Kidney capillary endothelial cell (primary cell): Measurements from ENCODE around the gene MTA1.
A peak's percentile ranks its signal among the peaks of the same experiment; 100 is the strongest.

Source experiments
- DNase-seq: peaks from one replicate; pipeline ENCODE4 v3.0.0-alpha.2; 2018; ENCODE audit warnings: low spot score

Gene MTA1

DNA sequence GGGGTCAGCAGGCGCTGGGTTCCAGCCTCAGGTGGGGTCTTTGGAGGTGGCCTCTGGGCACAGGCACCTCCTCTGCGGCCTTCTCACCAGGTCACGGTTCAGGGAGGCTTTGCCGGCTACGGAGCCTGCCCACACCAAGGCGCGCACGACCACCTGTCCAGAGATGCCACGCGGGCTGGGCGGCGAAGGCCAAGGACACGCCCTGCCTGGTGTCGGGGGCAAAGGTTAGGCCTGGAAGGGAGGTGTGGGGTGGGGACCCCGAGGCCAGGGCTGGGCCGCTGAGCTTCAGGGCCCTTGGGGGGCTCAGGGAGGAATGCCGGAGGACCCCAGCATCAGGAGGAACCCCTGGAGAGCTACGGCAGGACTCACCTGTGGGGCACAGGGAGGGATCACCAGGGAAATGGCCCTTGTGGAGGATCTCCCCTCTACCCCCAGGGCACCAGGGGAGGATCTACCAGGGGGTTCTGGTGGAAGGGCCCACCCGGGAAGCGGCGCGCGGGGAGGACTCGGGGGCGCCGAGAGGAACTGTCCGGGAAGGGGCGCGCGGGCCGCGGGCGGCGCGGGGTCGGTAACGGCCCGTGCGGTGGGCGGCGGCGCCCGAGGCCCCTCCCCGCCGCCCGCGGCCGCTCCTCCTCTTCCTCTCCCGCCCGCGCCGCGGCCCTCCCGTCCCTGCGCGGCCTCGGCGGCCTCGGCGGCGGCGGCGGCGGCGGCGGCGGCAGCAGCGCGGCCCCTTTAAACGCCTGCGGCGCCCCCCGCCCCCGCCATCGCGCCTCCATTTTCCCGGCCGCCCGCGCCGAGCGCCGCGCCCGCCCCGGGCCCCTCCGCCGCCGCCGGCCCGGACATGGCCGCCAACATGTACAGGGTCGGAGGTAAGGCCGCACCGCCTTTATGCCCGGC, at the start of gene MTA1:
MTA1 (plus strand) TSS at position 633 of the 897 bp plus-strand sequence; CDS start at position 842, 209 bp downstream.
- DNase-seq: no peak

DNA sequence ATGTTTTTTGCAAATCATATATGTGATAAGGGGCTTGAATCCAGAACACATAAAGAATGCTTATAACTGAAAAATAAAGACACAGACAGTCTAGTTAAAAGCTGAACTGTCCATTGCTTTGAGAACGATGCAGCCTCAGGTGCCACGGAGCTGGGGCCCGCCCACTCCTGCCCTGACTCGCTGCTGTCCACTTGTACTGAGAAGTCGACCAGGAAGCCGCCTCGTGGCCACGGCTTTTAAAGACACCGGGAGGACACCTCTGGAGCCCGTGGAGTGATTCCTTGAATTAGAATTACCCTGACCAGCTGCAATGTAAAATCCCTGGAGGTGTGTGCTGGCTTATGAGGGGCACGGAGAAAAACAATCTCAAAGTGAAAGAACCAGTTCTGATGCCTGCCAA, 45.2 kb upstream of the MTA1 start:
- no peak for DNase-seq

DNA sequence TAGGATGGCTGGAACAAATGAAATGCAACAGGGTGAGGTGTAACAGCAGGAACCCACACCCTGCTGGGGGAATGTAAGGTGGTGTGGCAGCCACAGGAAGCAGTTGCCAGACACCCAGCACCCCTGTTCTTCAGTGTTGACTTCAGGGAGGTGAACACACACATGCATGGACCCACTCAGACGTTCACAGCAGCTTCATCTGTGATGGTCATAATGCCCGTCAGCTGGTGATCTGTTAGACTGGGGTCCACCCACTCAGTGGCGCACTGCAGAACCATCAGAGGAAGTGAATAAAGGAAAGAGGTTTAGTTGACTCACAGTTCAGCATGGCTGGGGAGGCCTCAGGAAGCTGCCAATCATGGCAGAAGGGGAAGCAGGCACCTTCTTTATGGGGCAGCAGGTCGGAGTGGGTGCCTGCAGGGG, 44.0 kb upstream of the MTA1 start:
- peak; percentile 73 for DNase-seq

GRCh38 chr14:105376521-105377440, 42.8 kb upstream of the MTA1 start:
- DNase-seq: no peak

DNA sequence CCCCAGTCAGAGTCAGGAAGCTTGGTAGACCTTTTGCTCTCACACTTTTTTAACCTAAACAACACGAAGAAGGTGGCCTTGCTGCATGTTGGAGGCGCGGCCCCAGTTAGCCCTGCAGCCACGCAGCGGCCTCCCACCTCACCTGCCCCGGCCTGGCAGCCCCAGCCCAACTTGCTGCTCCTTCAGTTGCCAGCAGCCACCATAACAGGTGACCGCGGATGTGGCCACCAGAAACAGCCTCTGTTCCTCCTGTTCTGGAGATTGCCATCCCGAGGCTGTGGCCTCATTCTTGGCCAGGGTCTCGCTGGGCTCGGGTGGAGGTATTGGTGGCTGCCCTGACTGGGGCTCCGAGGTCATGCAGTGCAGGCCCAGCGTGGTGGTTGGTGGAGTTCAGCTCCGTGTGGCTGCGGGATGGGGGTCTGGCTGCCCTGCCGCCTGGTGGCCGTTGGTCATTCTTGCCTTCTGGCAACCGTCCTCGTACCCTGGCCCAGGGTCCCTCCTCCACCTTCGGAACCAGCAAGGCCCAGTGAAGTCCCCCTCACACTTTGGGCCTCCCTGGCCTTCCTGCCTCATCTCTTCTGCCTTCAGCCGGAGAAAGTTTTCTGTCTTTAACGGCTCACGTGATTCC, 42.0 kb upstream of the MTA1 start:
- DNase-seq: no peak

DNA sequence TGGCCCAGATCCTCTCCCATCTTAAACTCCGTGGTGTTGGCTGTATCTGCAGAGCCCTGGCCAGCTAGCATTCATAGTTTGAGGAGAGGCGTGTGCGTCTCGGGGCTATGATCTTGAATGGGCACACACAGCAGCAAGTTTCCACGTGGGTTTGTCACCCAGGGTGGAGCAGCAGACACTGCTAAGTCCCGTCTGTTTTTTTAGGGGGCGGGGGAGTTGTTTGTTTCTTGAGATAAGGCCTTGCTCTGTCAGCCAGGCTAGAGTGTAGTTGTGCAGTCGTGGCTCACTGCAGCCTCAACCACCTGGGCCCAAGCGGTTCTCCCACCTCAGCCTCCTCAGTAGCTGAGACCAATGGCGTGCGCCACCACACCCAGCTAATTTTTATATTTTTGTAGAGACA, 41.4 kb upstream of the MTA1 start:
- no peak for DNase-seq

DNA sequence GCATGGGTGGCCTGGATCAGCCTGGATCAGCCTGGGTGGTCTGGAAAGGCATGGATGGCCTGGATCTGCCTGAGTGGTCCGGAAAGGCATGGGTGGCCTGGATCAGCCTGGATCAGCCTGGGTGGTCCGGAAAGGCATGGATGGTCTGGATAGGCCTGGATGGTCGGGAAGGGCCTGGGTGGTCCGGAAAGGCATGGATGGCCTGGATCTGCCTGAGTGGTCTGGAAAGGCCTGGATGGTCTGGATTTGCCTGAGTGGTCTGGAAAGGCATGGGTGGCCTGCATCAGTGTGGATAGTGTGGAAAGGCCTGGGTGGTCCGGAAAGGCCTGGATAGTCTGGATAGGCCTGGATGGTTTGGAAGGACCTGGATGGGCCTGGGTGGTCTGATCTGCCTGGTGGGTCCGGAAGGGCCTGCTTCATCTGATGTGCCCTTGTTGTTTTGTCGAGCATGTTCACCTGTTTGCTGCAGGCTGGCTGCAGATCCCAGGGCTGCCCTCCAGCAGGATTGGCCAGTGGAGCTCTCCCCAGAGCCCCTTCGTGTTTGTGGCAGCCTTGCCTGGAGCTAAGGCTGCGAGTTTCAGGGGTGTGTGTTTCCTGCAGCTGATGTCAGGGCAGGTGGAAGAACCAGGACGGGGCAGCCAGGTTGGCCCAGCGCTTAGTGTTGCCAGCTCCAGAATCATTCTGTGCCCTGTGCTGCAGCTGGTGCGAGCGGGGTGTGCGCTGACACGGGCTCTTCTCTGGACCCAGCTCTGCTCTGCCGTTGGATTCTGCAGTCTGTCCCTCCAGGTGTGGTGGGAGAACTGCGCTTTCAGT, 40.5 kb upstream of the MTA1 start:
- DNase-seq: no peak

DNA sequence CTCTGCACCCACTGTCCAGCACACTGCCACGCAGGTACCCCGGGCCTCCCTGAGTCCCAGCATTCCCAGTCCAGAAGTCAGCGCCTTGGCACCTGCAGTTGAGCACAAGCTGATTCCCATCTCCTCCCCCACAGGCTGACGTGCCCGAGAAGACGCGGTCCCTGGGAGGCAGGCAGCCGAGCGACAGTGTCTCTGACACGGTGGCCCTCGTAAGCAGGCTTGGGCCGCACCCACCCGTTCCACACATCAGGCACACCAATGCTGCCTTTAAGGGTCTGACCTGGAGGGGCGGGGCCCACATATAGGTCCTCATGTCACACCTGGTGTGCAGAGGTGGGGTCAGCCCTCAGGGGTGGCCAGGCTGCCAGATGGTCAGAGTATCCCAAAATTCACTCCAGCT, 39.7 kb upstream of the MTA1 start:
- no peak for DNase-seq

DNA sequence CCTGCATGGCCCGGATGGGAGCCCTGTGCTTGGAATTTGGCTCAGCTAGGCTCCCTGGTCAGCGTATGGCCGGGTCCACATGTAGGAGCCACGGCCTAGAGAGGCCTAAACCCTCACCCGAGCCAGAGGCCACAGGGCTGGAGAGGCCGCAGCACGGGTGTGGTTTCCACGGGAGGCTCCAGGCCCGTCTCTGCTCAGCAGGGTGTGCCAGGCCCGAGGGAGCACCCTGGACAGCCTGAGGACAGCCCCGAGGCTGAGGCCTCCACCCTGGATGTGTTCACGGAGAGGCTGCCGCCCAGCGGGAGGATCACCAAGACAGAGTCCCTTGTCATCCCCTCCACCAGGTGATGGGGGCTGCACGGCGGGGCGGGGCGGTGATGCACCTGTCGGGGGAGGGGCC, 38.9 kb upstream of the MTA1 start:
- no peak for DNase-seq

GRCh38 chr14:105381446-105382342, 37.9 kb upstream of the MTA1 start:
- no peak for DNase-seq

DNA sequence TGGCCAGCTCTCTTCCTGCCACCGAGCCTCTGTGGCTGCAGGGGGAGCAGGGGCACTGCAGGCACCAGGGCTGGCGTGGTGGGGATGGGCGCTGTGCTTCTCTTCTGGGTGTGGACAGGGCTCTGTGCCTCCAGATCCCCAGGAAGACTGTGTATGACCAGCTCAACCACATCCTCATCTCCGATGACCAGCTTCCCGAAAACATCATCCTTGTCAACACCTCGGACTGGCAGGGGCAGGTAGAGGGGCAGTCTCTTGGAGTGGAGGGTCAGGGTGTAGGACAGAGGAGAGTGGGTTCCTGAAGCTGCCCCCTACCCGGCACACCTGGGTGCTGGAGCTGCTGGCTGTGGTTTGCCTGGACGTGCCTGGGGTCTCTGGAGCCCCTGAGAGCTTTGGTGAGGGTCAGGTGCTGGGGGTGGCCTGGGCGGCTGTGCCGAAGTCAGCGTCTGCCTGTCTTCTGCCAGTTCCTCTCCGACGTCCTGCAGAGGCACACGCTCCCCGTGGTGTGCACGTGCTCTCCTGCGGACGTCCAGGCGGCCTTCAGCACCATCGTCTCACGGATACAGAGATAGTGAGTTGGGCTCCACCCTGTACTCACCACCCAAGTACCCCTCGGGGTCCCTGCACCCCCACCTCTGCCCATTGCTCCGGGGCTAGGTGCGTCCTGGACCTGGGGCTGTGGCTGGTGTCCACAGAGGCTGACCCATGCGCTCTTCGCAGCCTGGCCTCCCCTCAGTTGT, 37.1 kb upstream of the MTA1 start:
- no peak for DNase-seq

GRCh38 chr14:105383083-105383730, 36.4 kb upstream of the MTA1 start:
- DNase-seq: no peak

DNA sequence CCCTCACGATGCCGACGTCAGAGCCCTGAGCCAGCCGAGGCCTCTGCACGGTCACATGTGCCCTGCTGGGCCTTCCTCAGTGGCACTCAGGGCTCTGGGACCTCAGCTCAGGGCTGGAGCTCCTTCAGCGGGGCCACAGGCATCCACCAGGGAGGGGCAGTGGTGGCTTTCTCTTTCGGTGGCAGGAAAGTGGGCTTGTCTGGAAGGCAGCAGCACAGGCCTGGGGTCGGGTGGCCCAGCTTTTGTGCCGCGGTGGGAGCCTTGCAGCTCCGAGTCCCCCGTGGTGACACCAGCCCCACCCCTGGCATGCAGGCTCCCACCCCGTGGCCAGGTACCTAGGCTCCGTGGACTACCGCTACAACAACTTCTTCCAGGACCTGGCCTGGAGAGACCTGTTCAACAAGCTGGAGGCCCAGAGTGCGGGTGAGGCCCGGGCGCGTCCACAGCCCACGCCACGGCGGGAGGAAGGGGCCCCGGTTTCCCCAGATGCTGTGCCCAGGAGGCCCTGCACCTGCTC, 35.5 kb upstream of the MTA1 start:
- no peak for DNase-seq

DNA sequence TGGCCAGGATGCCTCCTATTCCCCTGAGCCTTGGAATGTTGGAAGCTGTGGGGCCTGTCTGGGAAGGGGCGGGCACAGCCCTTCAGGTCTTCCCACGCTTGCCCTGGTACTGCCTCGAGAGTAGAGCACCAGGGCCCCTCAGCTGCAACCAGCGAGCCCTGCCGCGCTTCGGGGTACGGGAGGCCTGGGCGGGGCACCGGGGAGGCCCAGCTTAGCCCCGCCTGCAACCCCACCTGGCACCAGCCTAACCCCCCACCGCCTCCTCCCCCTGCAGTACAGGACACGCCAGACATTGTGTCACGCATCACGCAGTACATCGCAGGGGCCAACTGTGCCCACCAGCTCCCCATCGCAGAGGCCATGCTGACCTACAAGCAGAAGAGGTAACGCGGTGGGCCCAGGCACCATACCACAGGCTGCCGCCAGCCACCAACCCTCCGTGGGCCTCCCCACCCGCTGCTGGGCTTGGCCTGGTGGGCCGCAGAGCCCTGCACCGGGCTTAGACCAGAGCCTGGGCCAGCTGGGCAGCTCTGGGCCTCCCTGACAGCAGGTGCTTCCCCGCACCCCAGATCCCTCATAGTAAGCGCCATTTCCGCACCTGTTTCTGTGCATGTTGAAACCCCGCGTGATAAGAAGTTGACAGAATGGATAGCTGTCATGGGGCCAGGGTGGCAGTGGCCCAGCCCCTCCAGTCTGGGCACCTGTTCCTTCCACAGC, 34.9 kb upstream of the MTA1 start:
- DNase-seq: no peak

- no peak for DNase-seq
Observed at GRCh38 chr14:105385322-105385637, 34.3 kb upstream of the MTA1 start.

GRCh38 chr14:105385698-105386365, 33.8 kb upstream of the MTA1 start:
- DNase-seq: no peak

- no peak for DNase-seq
Observed at GRCh38 chr14:105386581-105387529, 32.8 kb upstream of the MTA1 start.
